Measurements from ENCODE around the gene ATF6. TPM values are rescaled to one million over a fixed set of nuclear protein-coding genes. Genes with fewer than 3 reads are reported as not detected.

ATF6 gene
- total RNA-seq, 1 experiment from 2014 or later = 19.9 TPM

GRCh38 chr1:161956930-161957329 lies 190.8 kb downstream of the ATF6 start:
- DNase-seq (ENCODE audit: low read depth) = no peak

- DNase-seq (ENCODE audit: low read depth) = peak; percentile 80
Observed at GRCh38 chr1:161958425-161958824, 192.3 kb downstream of the ATF6 start.

GRCh38 chr1:161962091-161962887 lies 196.2 kb downstream of the ATF6 start:
- peak; percentile 89 for DNase-seq (ENCODE audit: low read depth)

GRCh38 chr1:161966067-161966466 lies 199.9 kb downstream of the ATF6 start:
- DNase-seq (ENCODE audit: low read depth) = no peak

GRCh38 chr1:161970036-161970435 lies 203.9 kb downstream of the ATF6 start:
- no peak for DNase-seq (ENCODE audit: low read depth)

- DNase-seq (ENCODE audit: low read depth) = no peak
Observed at GRCh38 chr1:161970633-161971032, 204.5 kb downstream of the ATF6 start.

- DNase-seq (ENCODE audit: low read depth) = no peak
Observed at GRCh38 chr1:161972828-161973227, 206.7 kb downstream of the ATF6 start.

- DNase-seq (ENCODE audit: low read depth) = no peak
Observed at GRCh38 chr1:161973924-161974845, 208.1 kb downstream of the ATF6 start.

- DNase-seq (ENCODE audit: low read depth) = no peak
Observed at GRCh38 chr1:161978011-161978790, 212.1 kb downstream of the ATF6 start.

GRCh38 chr1:161981126-161981525 lies 215.0 kb downstream of the ATF6 start:
- DNase-seq (ENCODE audit: low read depth) = no peak

GRCh38 chr1:161981735-161982506 lies 215.8 kb downstream of the ATF6 start:
- no peak for DNase-seq (ENCODE audit: low read depth)

- DNase-seq (ENCODE audit: low read depth) = no peak
Observed at GRCh38 chr1:161982507-161982895, 216.4 kb downstream of the ATF6 start.

GRCh38 chr1:161982917-161983316 lies 216.8 kb downstream of the ATF6 start:
- DNase-seq (ENCODE audit: low read depth) = no peak

GRCh38 chr1:161983725-161984124 lies 217.6 kb downstream of the ATF6 start:
- no peak for DNase-seq (ENCODE audit: low read depth)

GRCh38 chr1:161985301-161985822 lies 219.2 kb downstream of the ATF6 start:
- DNase-seq (ENCODE audit: low read depth) = no peak

- no peak for DNase-seq (ENCODE audit: low read depth)
Observed at GRCh38 chr1:161986328-161986727, 220.2 kb downstream of the ATF6 start.

- DNase-seq (ENCODE audit: low read depth) = no peak
Observed at GRCh38 chr1:161987303-161987702, 221.2 kb downstream of the ATF6 start.

- no peak for DNase-seq (ENCODE audit: low read depth)
Observed at GRCh38 chr1:161987872-161988271, 221.8 kb downstream of the ATF6 start.

GRCh38 chr1:161988413-161988812 lies 222.3 kb downstream of the ATF6 start:
- no peak for DNase-seq (ENCODE audit: low read depth)

- peak; percentile 90 for DNase-seq (ENCODE audit: low read depth)
Observed at GRCh38 chr1:161989108-161989507, 223.0 kb downstream of the ATF6 start.

GRCh38 chr1:161989786-161990185 lies 223.7 kb downstream of the ATF6 start:
- no peak for DNase-seq (ENCODE audit: low read depth)
